Endothelial cell of umbilical vein (primary cell): ENCODE measurements around the gene TIPIN. TPM values are rescaled to one million over a fixed set of nuclear protein-coding genes. Genes with fewer than 3 reads are reported as not detected.

Source experiments
- BruUV-seq: library from RNA; stranded (reverse); fragments of 400-500 nt; replicated peaks from 2 replicates; lab custom pipeline; 2021; lab: Mats Ljungman, UMichigan
- CTCF ChIA-PET: fragments of 300-600, 350-600 bp; sonication (Branson Sonifier 250); formaldehyde crosslinking; loops from one replicate; lab custom pipeline; 2021; ENCODE audit warnings: antibody characterized with exemption, inconsistent platforms; lab: Charles Lee
- POLR2A ChIA-PET: fragments of 300-600, 350-600 bp; sonication (Branson Sonifier 250); formaldehyde crosslinking; loops from one replicate; lab custom pipeline; 2021; ENCODE audit warnings: antibody characterized with exemption, inconsistent platforms; lab: Charles Lee
- DNase-seq: peaks from one replicate; pipeline ENCODE4 v3.0.0-alpha.2; 2011; ENCODE audit warnings: low read depth, low spot score
- FAIRE-seq: peaks from 2 replicates; lab custom pipeline; 2011; peaks lifted over from hg19 to GRCh38; lab: Jason Lieb, UNC
- H2AFZ ChIP-seq: 2 replicates; pipeline ENCODE4 v1.6.0; 2012; ENCODE audit warnings: low read depth, low read length, control low read depth, inconsistent platforms
- H3K27ac ChIP-seq: 2 replicates; pipeline ENCODE4 v1.5.1; 2011; ENCODE audit warnings: low read depth, mild to moderate bottlenecking, control low read depth, low read length, moderate library complexity; ENCODE audit not compliant: insufficient read depth
- H3K27me3 ChIP-seq, 2 experiments: 2 replicates each; pipeline versions ENCODE4 v1.6.0 to v1.6.1; 2011; ENCODE audit warnings: low read length in 2 of 2, mixed read lengths in 1 of 2; ENCODE audit not compliant: control insufficient read depth in 2 of 2, insufficient read depth in 2 of 2
- H3K36me3 ChIP-seq, 2 experiments: 2 replicates in 1 of 2; 3 replicates in 1 of 2; pipeline ENCODE4 v1.5.1; 2011; ENCODE audit warnings: low read length in 2 of 2, mild to moderate bottlenecking in 1 of 2, moderate library complexity in 1 of 2; ENCODE audit not compliant: control insufficient read depth in 2 of 2, insufficient read depth in 2 of 2; ENCODE audit errors: extremely low read depth in 1 of 2
- H3K4me1 ChIP-seq: 3 replicates; pipeline ENCODE4 v1.5.1; 2011; ENCODE audit warnings: mild to moderate bottlenecking, low read length; ENCODE audit not compliant: control insufficient read depth, insufficient read depth; ENCODE audit errors: extremely low read depth
- H3K4me2 ChIP-seq: 2 replicates; pipeline ENCODE4 v1.6.1; 2011; ENCODE audit warnings: low read length, control low read depth, mixed read lengths; ENCODE audit not compliant: insufficient read depth
- H3K4me3 ChIP-seq, 3 experiments: fragments of 200-600 bp in 1 of 3; sonication (generic), shearing (Covaris generic) in 1 of 3; replicated peaks in 1 of 3; 2 replicates each; pipeline ENCODE4 v1.5.1; 2011 to 2016; ENCODE audit warnings: control low read depth in 3 of 3, low read length in 3 of 3, mild to moderate bottlenecking in 2 of 3, inconsistent platforms in 1 of 3, low read depth in 1 of 3, moderate library complexity in 1 of 3; ENCODE audit not compliant: insufficient read depth in 1 of 3
- H3K79me2 ChIP-seq: 2 replicates; pipeline ENCODE4 v1.6.0; 2012; ENCODE audit warnings: low read length, inconsistent platforms; ENCODE audit not compliant: control insufficient read depth, insufficient read depth
- H3K9ac ChIP-seq: replicated peaks from 2 replicates; pipeline ENCODE3; 2011; ENCODE audit warnings: low read length, control low read depth; ENCODE audit not compliant: insufficient read depth; ENCODE audit errors: extremely low read depth
- H3K9me1 ChIP-seq: replicated peaks from 3 replicates; pipeline ENCODE4 v1.6.0; 2011; ENCODE audit warnings: mild to moderate bottlenecking, low read length; ENCODE audit not compliant: control insufficient read depth, insufficient read depth; ENCODE audit errors: extremely low read depth
- H3K9me3 ChIP-seq: replicated peaks from 2 replicates; pipeline ENCODE4 v1.5.1; 2012; ENCODE audit warnings: low read length, inconsistent platforms; ENCODE audit not compliant: control insufficient read depth, insufficient read depth
- H4K20me1 ChIP-seq: replicated peaks from 2 replicates; pipeline ENCODE3; 2011; ENCODE audit warnings: mild to moderate bottlenecking, low read length; ENCODE audit not compliant: control insufficient read depth, insufficient read depth; ENCODE audit errors: extremely low read depth
- EZH2 ChIP-seq: IDR thresholded peaks from 2 replicates; pipeline ENCODE4 v1.6.1; 2012; ENCODE audit warnings: borderline replicate concordance, low read depth, mild to moderate bottlenecking, moderate library complexity, low read length, inconsistent platforms; ENCODE audit not compliant: severe bottlenecking
- FOS ChIP-seq: IDR thresholded peaks from 2 replicates; pipeline ENCODE4 v1.6.1; 2011; ENCODE audit warnings: mild to moderate bottlenecking, low read length, moderate library complexity, borderline replicate concordance; ENCODE audit not compliant: insufficient read depth
- GATA2 ChIP-seq: IDR thresholded peaks from 2 replicates; pipeline ENCODE4 v1.7.0; 2011; ENCODE audit warnings: low read depth, mild to moderate bottlenecking, moderate library complexity, mixed read lengths, low read length; ENCODE audit not compliant: insufficient read length, insufficient read depth
- JUN ChIP-seq: IDR thresholded peaks from 2 replicates; pipeline ENCODE4 v1.6.1; 2011; ENCODE audit warnings: borderline replicate concordance, low read depth; ENCODE audit not compliant: insufficient read length, insufficient read depth
- MYC ChIP-seq: IDR thresholded peaks from one replicate; pipeline ENCODE4 v1.6.1; 2011; ENCODE audit warnings: mild to moderate bottlenecking, low read depth, low read length
- POLR2A ChIP-seq: IDR thresholded peaks from 2 replicates; pipeline ENCODE4 v1.6.1; 2012; ENCODE audit warnings: low read depth, mild to moderate bottlenecking, control low read depth, low read length
- POLR2AphosphoS5 ChIP-seq: IDR thresholded peaks from 2 replicates; pipeline ENCODE4 v1.6.1; 2012; ENCODE audit warnings: low read depth, mild to moderate bottlenecking, control low read depth, low read length, moderate library complexity; ENCODE audit not compliant: insufficient read depth
- dilution Hi-C: fragments of 300-500 bp; cut with MboI; formaldehyde crosslinking; loops from one replicate; pipeline ENCODE4 v1.15.0; 2019; ENCODE audit warnings: low sequenced_read_pairs; ENCODE audit not compliant: extremely low pct_ligation_motif_present
- intact Hi-C: fragments of 100-400 bp; cut with micrococcal nuclease; formaldehyde crosslinking; loops from one replicate; pipeline ENCODE4 v1.10.0; 2022
- polyA plus RNA-seq, 4 experiments: library from polyadenylated mRNA; depleted of rRNA in 3 of 4; stranded (reverse) in 3 of 4; unstranded in 1 of 4; fragments of >200 nt; gene quantifications; 2 replicates each; pipeline versions ENCODE4 v1.2.1 to v1.2.3, GENCODE V29; 2011 to 2012; ENCODE audit warnings: missing spikeins in 1 of 4
- total RNA-seq: library from RNA; stranded (reverse); gene quantifications from 2 replicates; pipeline ENCODE4 v1.2.3, GENCODE V29; 2021
- TF ChIP-seq, protein P1 (sequence below), 2 donors: IDR thresholded peaks; 1 replicate in 1 of 2; 2 replicates in 1 of 2; pipeline ENCODE4 v1.5.1; 2011; ENCODE audit warnings: low read length in 2 of 2, mild to moderate bottlenecking in 2 of 2, moderate library complexity in 2 of 2, control low read depth in 1 of 2, inconsistent platforms in 1 of 2, low read depth in 1 of 2; ENCODE audit not compliant: insufficient read depth in 1 of 2; ENCODE audit errors: extremely low read depth in 1 of 2
- TF ChIP-seq, protein P2 (sequence below): IDR thresholded peaks from 2 replicates; pipeline ENCODE4 v1.6.1; 2011; ENCODE audit not compliant: insufficient read depth, insufficient read length

TIPIN gene
- total and polyA plus RNA-seq, 2 donors (not counting 3 experiments of a cell fraction or from before 2014, with no cell fraction given): 3.6 to 15.4 TPM

- CTCF ChIA-PET: no interaction called here
- no peak for FAIRE-seq
- no TSS peak for BruUV-seq
- H3K79me2 ChIP-seq: peaks cover under 1% of the 10 kb centered on the region
- intact Hi-C loops: no loop called here
- TF ChIP-seq, protein P1, sequence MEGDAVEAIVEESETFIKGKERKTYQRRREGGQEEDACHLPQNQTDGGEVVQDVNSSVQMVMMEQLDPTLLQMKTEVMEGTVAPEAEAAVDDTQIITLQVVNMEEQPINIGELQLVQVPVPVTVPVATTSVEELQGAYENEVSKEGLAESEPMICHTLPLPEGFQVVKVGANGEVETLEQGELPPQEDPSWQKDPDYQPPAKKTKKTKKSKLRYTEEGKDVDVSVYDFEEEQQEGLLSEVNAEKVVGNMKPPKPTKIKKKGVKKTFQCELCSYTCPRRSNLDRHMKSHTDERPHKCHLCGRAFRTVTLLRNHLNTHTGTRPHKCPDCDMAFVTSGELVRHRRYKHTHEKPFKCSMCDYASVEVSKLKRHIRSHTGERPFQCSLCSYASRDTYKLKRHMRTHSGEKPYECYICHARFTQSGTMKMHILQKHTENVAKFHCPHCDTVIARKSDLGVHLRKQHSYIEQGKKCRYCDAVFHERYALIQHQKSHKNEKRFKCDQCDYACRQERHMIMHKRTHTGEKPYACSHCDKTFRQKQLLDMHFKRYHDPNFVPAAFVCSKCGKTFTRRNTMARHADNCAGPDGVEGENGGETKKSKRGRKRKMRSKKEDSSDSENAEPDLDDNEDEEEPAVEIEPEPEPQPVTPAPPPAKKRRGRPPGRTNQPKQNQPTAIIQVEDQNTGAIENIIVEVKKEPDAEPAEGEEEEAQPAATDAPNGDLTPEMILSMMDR (IDR thresholded peaks at IDR 0.05; ENCODE audit: extremely low read depth in 1 of 2, insufficient read depth in 1 of 2, low read depth in 1 of 2, low read length in 2 of 2): no peak
- peaks cover 20% of the 10 kb centered on the region for H3K4me1 ChIP-seq
- no peaks in the 10 kb centered on the region for H3K9me3 ChIP-seq
- POLR2A ChIA-PET: no interaction called here
- H3K4me2 ChIP-seq: no peak overlapping the region
- no peak overlapping the region for H3K27ac ChIP-seq
- no peak overlapping the region for H2AFZ ChIP-seq
- H3K4me3 ChIP-seq: no peak overlapping the region
- dilution Hi-C loops: no loop called here
- no peaks in the 10 kb centered on the region for H3K9me1 ChIP-seq
- no peaks in the 10 kb centered on the region for H4K20me1 ChIP-seq
- H3K9ac ChIP-seq: no peak overlapping the region
- no peaks in the 10 kb centered on the region for H3K36me3 ChIP-seq
- no peaks in the 10 kb centered on the region for H3K27me3 ChIP-seq
- no peak for DNase-seq
Measured at GRCh38 chr15:66290007-66290406, 66.5 kb downstream of the TIPIN start.

DNA sequence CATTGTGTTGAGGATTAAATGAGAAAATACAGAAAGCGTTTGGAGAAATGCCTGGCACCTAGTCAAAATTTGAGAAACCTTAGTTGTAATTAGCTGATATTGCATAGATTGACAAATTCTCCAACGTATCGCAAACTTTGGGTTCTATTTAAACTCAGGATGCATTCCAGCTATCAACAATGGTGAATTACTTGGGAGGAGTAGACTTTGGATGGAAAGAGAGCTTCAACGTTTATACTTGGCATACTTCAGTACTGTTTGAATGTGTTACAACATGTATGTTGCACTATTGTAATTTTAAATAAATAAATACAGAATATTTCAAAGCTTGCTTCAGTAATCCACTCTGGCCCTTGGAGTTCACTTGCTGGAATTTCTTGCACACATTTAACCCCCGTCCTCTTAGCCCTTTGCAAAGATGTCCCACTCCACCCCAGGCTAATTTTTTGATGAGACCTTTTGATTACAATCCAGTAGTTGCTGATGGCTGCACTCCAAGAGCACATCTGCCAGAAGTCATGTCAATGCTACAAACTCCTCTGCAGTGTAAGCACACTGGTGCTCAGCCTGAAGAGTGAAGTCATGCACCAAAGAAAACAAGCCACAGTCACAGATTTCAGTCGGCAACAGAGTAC is 67.8 kb downstream of the TIPIN start:
- no peak for FAIRE-seq

More for the DNA sequence above, 67.8 kb downstream of the TIPIN start:
- POLR2A ChIA-PET: no interaction called here
- TF ChIP-seq POLR2A (no peak), GATA2 (no peak), POLR2AphosphoS5 (no peak), EZH2 (no peak), MYC (no peak), JUN (no peak), FOS (no peak)
- TF ChIP-seq, protein P1 (IDR thresholded peaks at IDR 0.05; ENCODE audit: extremely low read depth in 1 of 2, insufficient read depth in 1 of 2, low read depth in 1 of 2, low read length in 2 of 2): no peak
- TF ChIP-seq, protein P2, sequence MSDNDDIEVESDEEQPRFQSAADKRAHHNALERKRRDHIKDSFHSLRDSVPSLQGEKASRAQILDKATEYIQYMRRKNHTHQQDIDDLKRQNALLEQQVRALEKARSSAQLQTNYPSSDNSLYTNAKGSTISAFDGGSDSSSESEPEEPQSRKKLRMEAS: no peak
- BruUV-seq: no TSS peak
- no peaks in the 10 kb centered on the region for H3K9me1 ChIP-seq
- H2AFZ ChIP-seq: no peak overlapping the region
- H3K9me3 ChIP-seq: no peaks in the 10 kb centered on the region
- no peak overlapping the region for H3K4me3 ChIP-seq
- H3K27ac ChIP-seq: no peak overlapping the region
- H3K4me2 ChIP-seq: no peak overlapping the region
- H3K36me3 ChIP-seq: no peaks in the 10 kb centered on the region
- intact Hi-C loops: loop anchor here (10.0 kb wide), 1 partner anchor 374 kb away; no protein-coding TSS in a partner anchor
- no peaks in the 10 kb centered on the region for H3K27me3 ChIP-seq
- dilution Hi-C loops: no loop called here
- DNase-seq: no peak
- H4K20me1 ChIP-seq: no peaks in the 10 kb centered on the region
- H3K9ac ChIP-seq: no peak overlapping the region
- peaks cover 8% of the 10 kb centered on the region for H3K4me1 ChIP-seq
- no peaks in the 10 kb centered on the region for H3K79me2 ChIP-seq
- CTCF ChIA-PET: interaction anchor here (0.7 to 2.0 kb wide), 7 partner anchors 8 to 678 kb away, joined by 3 to 16 read pairs (median 4); partner anchors contain the start of gene INTS14
